ENCODE measurements around the gene RUVBL2. TPM values are rescaled to one million over a fixed set of nuclear protein-coding genes. Genes with fewer than 3 reads are reported as not detected.
A peak's percentile ranks its signal among the peaks of the same experiment; 100 is the strongest.

The RUVBL2 gene
- total RNA-seq, 1 donor from 2014 or later, result 125 TPM

DNA sequence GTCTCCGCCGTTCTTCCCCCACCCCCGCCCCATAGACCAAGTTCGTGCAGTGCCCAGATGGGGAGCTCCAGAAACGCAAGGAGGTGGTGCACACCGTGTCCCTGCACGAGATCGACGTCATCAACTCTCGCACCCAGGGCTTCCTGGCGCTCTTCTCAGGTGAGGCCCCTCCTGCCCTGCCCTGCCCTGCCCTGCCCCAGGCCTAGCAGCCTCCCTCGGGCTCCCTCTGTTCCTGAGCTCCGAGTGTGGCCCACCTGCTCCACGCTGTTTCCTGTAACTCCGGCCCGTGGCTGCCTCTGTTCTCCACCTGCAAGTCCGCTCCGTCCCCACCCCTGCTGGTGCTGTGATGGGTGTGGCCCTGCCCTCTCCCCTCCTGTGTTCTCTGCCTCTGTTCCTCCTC lies 16.8 kb downstream of the RUVBL2 start:
- H3K4me1 Mint-ChIP-seq, result no peaks in the 10 kb centered on the region
- no peak for DNase-seq (ENCODE audit: low read depth, low spot score)
- no peaks in the 10 kb centered on the region for H3K27me3 Mint-ChIP-seq (ENCODE audit: low read depth)
- peaks cover 5% of the 10 kb centered on the region for H3K36me3 Mint-ChIP-seq (ENCODE audit: low read depth)
- H3K27ac Mint-ChIP-seq (ENCODE audit: unreplicated experiment), result no peak overlapping the region
- no peaks in the 10 kb centered on the region for H3K9me3 Mint-ChIP-seq
- TF ChIP-seq, protein P1, sequence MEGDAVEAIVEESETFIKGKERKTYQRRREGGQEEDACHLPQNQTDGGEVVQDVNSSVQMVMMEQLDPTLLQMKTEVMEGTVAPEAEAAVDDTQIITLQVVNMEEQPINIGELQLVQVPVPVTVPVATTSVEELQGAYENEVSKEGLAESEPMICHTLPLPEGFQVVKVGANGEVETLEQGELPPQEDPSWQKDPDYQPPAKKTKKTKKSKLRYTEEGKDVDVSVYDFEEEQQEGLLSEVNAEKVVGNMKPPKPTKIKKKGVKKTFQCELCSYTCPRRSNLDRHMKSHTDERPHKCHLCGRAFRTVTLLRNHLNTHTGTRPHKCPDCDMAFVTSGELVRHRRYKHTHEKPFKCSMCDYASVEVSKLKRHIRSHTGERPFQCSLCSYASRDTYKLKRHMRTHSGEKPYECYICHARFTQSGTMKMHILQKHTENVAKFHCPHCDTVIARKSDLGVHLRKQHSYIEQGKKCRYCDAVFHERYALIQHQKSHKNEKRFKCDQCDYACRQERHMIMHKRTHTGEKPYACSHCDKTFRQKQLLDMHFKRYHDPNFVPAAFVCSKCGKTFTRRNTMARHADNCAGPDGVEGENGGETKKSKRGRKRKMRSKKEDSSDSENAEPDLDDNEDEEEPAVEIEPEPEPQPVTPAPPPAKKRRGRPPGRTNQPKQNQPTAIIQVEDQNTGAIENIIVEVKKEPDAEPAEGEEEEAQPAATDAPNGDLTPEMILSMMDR (conservative IDR thresholded peaks at IDR 0.05), result no peak
- H3K4me3 Mint-ChIP-seq, result no peak overlapping the region

DNA sequence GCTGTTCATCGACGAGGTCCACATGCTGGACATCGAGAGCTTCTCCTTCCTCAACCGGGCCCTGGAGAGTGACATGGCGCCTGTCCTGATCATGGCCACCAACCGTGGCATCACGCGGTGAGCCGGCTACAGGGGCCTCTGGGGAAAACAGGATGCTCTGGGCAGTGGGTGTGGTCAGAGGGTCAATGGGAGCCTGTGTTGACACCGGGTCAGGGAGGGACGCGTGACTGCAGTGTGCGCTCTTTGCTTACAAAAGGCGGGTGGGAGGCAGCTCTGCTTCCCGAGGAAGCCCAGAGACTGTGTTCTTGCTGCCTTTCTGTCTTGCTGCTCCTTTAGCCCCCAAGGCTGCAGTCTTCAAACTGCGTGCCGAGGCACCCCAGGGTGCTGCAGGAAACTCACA lies 17.5 kb downstream of the RUVBL2 start:
- no peaks in the 10 kb centered on the region for H3K4me1 Mint-ChIP-seq
- no peak overlapping the region for H3K27ac Mint-ChIP-seq (ENCODE audit: unreplicated experiment)
- H3K9me3 Mint-ChIP-seq, result no peaks in the 10 kb centered on the region
- no peak overlapping the region for H3K4me3 Mint-ChIP-seq
- no peak for DNase-seq (ENCODE audit: low read depth, low spot score)
- peaks cover 3% of the 10 kb centered on the region for H3K27me3 Mint-ChIP-seq (ENCODE audit: low read depth)
- H3K36me3 Mint-ChIP-seq (ENCODE audit: low read depth), result peaks cover 10% of the 10 kb centered on the region
- TF ChIP-seq, protein P1 (conservative IDR thresholded peaks at IDR 0.05), result no peak

DNA sequence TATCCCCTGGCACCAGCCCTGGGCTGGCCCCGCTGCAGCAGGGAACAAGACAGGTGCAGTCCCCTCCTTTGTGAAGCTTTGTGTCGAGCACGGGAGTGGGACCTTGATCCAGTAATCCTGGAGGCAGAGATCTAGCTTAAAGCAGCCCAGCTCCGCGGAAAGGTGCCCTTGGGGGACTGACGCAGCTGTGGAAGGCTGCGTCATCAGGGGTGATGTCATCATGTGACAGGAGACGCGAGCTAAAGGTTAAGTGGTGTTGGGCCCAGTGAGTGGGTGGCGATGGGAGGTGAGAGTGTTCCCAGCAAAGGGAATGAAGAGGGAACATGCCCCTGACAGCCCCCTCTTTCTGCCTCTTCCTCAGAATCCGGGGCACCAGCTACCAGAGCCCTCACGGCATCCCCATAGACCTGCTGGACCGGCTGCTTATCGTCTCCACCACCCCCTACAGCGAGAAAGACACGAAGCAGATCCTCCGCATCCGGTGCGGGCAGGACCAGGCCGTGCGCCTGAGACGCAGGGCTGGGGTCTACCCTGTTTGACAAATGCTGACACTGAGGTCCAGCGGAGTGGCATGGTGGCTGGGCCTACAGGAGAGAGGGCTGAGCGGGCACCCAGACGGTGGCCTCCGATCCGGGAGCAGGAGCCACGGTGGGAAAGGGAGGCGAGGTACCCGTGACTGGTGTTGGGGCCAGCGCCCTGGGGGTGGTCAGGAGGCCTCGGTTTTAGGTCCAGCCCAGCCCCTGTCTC lies 20.6 kb downstream of the RUVBL2 start:
- Mint-ChIP-seq H3K4me3 (no peak overlapping the region), H3K4me1 (peaks cover 4% of the 10 kb centered on the region), H3K27me3 (ENCODE audit: low read depth) (peaks cover 27% of the 10 kb centered on the region), H3K36me3 (ENCODE audit: low read depth) (peaks cover 10% of the 10 kb centered on the region), H3K9me3 (no peaks in the 10 kb centered on the region), H3K27ac (ENCODE audit: unreplicated experiment) (peak overlapping the region; percentile 20)
- TF ChIP-seq, protein P1 (conservative IDR thresholded peaks at IDR 0.05), result no peak
- no peak for DNase-seq (ENCODE audit: low read depth, low spot score)

DNA sequence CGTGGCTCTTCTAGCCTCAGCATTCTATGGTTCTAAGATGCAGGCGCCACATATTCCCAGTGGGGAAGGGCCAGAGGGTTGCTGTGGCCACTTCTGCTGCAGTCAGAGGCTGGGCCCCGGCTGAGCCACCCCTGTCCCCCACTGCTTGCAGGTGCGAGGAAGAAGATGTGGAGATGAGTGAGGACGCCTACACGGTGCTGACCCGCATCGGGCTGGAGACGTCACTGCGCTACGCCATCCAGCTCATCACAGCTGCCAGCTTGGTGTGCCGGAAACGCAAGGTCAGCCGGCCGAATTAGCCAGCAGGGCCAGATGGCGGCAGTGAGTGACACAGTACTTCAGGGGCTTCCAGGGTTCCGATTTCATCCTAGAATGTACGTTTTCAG lies 21.2 kb downstream of the RUVBL2 start:
- TF ChIP-seq, protein P1 (conservative IDR thresholded peaks at IDR 0.05), result no peak
- peaks cover 33% of the 10 kb centered on the region for H3K27me3 Mint-ChIP-seq (ENCODE audit: low read depth)
- no peaks in the 10 kb centered on the region for H3K9me3 Mint-ChIP-seq
- no peak for DNase-seq (ENCODE audit: low read depth, low spot score)
- peaks cover 4% of the 10 kb centered on the region for H3K4me1 Mint-ChIP-seq
- no peak overlapping the region for H3K4me3 Mint-ChIP-seq
- H3K27ac Mint-ChIP-seq (ENCODE audit: unreplicated experiment), result no peak overlapping the region
- H3K36me3 Mint-ChIP-seq (ENCODE audit: low read depth), result peaks cover 10% of the 10 kb centered on the region

DNA sequence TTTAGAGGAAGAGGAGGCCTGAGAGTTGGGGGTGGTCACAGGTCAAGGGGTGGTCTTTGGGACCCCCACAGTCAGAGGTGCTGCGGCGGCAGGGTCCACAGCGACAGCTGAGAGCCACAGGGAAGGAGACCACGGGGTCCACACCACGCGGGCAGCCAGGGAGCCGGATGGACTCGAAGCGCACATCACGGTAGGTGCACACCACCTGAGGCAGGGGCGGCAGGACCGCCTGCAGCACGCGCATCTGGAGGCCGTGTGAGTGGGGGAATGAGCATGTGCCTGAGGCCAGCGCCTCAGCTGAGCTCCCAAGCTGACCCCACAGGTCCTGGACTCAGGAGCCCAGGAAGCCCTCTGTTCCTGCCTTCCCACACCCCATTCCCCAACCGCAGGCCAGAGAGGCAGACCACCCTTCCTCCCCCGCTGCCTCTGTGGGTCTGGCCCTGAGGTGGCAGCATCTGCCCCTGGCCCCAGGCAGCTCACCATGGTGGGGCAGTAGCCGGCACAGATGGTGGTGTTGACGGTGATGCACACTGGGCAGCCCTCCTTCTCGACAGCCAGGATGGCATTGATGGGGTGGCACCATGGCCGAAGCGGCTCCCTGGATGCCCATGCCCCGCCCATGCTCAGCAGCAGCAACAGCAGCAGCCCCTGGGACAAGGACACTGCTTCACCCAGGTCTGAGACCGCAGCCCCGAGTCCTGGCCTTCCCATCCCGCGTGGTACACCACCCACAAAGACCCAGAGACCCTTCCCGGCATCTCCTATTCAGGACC lies 22.6 kb downstream of the RUVBL2 start:
- TF ChIP-seq, protein P1 (conservative IDR thresholded peaks at IDR 0.05), result no peak
- Mint-ChIP-seq H3K36me3 (ENCODE audit: low read depth) (peaks cover 7% of the 10 kb centered on the region), H3K4me1 (peaks cover 9% of the 10 kb centered on the region), H3K27me3 (ENCODE audit: low read depth) (peaks cover 47% of the 10 kb centered on the region), H3K4me3 (no peak overlapping the region), H3K27ac (ENCODE audit: unreplicated experiment) (no peak overlapping the region), H3K9me3 (no peaks in the 10 kb centered on the region)
- DNase-seq (ENCODE audit: low read depth, low spot score), result no peak
